ENCODE data around the gene ZPR1. TPM values are rescaled to one million over a fixed set of nuclear protein-coding genes. Genes with fewer than 3 reads are reported as not detected.

The ZPR1 gene
- total RNA-seq, 2 experiments from 2014 or later: 117 to 118 TPM

DNA sequence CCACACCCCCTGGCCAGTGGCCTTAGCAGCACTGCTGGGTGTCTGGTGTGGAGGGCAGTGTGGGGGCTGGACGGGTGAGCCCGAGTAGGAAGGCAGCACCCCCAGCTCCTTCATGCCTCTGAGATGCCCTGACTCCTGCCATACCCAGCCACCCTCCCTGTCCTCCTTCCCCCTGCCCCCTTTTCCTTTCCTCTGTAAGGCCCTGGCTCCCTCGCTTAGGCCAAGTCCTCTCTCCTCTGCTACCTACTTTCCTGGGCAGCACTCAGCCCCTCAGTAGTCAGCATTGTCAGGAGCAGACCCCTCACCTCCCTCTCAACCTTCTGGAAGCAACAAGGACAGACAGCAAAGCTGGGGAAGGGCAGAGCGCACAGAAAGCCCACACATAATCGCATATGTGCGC is 63.0 kb downstream of the ZPR1 start:
- no peaks in the 10 kb centered on the region for H3K9me3 Mint-ChIP-seq
- no peaks in the 10 kb centered on the region for H3K9me3 ChIP-seq (ENCODE audit: control insufficient read depth in 1 of 2, insufficient read depth in 1 of 2, low read length in 2 of 2)
- no peak for ATAC-seq (ENCODE audit: poor library complexity)
- H3K4me1 ChIP-seq (ENCODE audit: insufficient read depth, low read length): no peaks in the 10 kb centered on the region
- no peak overlapping the region for H3K4me3 Mint-ChIP-seq
- no peak overlapping the region for H3K4me3 ChIP-seq (ENCODE audit: low read length)
- intact Hi-C loops (cut with DNase I, micrococcal nuclease): no loop called here
- peaks cover 3 to 5% of the 10 kb centered on the region in 2 experiments for H3K27me3 ChIP-seq (ENCODE audit: control insufficient read depth in 1 of 2, insufficient read depth in 2 of 2, low read length in 2 of 2)
- no peak overlapping the region for H3K27ac Mint-ChIP-seq
- DNase-seq: no peak
- POLR2A ChIA-PET: no interaction called here
- peaks cover 12% of the 10 kb centered on the region for H3K27me3 Mint-ChIP-seq
- CTCF ChIA-PET: no interaction called here
- no peaks in the 10 kb centered on the region for H3K36me3 ChIP-seq (ENCODE audit: insufficient read depth, low read length)
- no peaks in the 10 kb centered on the region for H3K36me3 Mint-ChIP-seq (ENCODE audit: low read depth)
- no peak overlapping the region for H3K27ac ChIP-seq (ENCODE audit: low read depth in 1 of 2, low read length in 2 of 2)
- TF ChIP-seq, protein P1, sequence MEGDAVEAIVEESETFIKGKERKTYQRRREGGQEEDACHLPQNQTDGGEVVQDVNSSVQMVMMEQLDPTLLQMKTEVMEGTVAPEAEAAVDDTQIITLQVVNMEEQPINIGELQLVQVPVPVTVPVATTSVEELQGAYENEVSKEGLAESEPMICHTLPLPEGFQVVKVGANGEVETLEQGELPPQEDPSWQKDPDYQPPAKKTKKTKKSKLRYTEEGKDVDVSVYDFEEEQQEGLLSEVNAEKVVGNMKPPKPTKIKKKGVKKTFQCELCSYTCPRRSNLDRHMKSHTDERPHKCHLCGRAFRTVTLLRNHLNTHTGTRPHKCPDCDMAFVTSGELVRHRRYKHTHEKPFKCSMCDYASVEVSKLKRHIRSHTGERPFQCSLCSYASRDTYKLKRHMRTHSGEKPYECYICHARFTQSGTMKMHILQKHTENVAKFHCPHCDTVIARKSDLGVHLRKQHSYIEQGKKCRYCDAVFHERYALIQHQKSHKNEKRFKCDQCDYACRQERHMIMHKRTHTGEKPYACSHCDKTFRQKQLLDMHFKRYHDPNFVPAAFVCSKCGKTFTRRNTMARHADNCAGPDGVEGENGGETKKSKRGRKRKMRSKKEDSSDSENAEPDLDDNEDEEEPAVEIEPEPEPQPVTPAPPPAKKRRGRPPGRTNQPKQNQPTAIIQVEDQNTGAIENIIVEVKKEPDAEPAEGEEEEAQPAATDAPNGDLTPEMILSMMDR (IDR thresholded peaks at IDR 0.05): no peak
- H3K4me1 Mint-ChIP-seq (ENCODE audit: low read depth): no peaks in the 10 kb centered on the region

Other genes starting within 250 kb of the ZPR1 start
- gene BUD13, start 15.0 kb downstream of the ZPR1 start, total RNA-seq: 10 to 100 TPM in 1 of 2 experiments, 1 to 10 TPM in 1; 9.2 to 10.1 TPM
- gene APOA5, start 3.9 kb upstream of the ZPR1 start, total RNA-seq: not detected
- gene APOA4, start 35.3 kb upstream of the ZPR1 start, total RNA-seq: not detected
- gene APOC3, start 41.9 kb upstream of the ZPR1 start, total RNA-seq: not detected
- under 1 TPM; 0.47 to 0.77 TPM for gene APOA1, start 49.6 kb upstream of the ZPR1 start, total RNA-seq